GM20000 (cell line): ENCODE results near the gene NBL1.

Experiments
- DNase-seq: peaks from one replicate; pipeline ENCODE4 v3.0.0; 2012; ENCODE audit warnings: low spot score
- CTCF ChIP-seq: IDR thresholded peaks from 2 replicates; pipeline ENCODE4 v1.5.1; 2012; ENCODE audit warnings: mild to moderate bottlenecking, control low read depth; ENCODE audit errors: extremely low read depth, missing control alignments

NBL1 gene

GRCh38 chr1:19644681-19645410 is 735 bp downstream of the NBL1 start:
- DNase-seq, result peak; percentile 78
- TF ChIP-seq CTCF, result no peak

GRCh38 chr1:19645411-19646251 is 1.5 kb downstream of the NBL1 start:
- no peak for TF ChIP-seq CTCF
- DNase-seq, result no peak

GRCh38 chr1:19646377-19647319 is 2.5 kb downstream of the NBL1 start:
- no peak for TF ChIP-seq CTCF
- no peak for DNase-seq

GRCh38 chr1:19647643-19648042 is 3.5 kb downstream of the NBL1 start:
- TF ChIP-seq CTCF, result no peak
- peak; percentile 24 for DNase-seq

- no peak for TF ChIP-seq CTCF
- DNase-seq, result peak; percentile 16
These were observed 4.1 kb downstream of the NBL1 start for GRCh38 chr1:19648239-19648638.

GRCh38 chr1:19648689-19649088 is 4.6 kb downstream of the NBL1 start:
- peak; percentile 9 for TF ChIP-seq CTCF
- peak; percentile 28 for DNase-seq
